GM21526 (cell line): Measurements from ENCODE around the gene HSD17B12.
A peak's percentile ranks its signal among the peaks of the same experiment; 100 is the strongest.

Experiments used
- ATAC-seq: cut with Tn5 transposase; IDR thresholded peaks from one replicate; pipeline ENCODE4 v1.9.1; 2021; ENCODE audit warnings: moderate library complexity; ENCODE audit not compliant: unreplicated experiment, low FRiP score

HSD17B12 gene

GRCh38 chr11:43853781-43854180 is 173.2 kb downstream of the HSD17B12 start:
- no peak for ATAC-seq

DNA sequence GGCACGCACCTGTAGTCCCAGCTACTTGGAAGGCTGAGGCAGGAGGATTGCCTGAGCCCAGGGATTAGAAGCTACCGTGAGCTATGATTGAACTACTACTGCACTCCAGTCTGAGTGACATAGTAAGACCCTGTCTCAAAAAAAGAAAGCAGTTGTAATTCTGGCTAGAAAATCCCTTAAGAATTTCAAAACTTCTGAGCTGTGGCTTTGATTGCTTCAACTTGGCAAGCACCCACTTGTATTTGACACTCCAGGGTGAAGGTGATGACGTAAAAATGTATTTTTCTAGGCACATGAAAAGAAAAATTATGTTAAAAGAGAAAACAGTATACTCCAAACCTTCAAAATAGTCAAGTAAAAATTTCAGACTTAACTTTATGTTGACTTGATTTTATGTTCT is 176.5 kb downstream of the HSD17B12 start:
- ATAC-seq, result no peak

DNA sequence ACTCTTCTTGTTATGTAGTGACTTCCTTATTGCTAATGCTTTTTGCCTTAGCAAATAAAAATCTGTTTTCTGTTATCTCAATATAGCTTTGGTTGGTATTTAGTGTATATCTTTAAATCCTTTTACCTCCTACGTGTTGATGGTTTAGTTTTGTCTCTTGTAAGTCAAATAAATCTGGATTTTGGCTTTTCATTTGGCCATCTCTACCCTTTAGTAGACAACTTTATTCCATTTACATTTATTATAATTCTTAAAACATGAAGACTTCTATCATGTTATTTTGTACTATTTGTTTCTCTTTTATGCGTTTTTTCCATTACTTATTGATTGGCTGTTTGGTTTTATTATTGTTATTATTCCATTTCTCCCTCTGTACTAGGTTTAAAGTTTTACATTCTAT is 180.6 kb downstream of the HSD17B12 start:
- no peak for ATAC-seq

DNA sequence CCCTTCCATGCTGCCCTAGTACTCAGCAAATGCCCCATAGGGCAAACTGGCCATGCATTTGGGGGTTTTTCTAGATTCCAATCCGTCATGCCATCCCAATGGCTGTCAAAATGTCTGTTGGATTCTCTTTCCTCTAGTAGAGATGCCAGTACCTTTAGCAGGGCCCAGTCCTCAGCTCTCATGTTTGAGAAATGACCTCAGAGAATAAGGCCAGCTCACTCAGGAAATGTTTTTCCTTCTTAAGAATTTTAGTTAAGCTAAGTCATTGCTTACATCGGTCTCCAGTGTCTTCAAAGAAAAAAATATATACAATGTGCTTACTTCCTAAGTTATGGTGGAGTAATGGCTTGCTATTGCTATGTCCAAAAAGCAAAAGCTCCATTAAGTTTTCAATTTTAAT is 186.0 kb downstream of the HSD17B12 start:
- no peak for ATAC-seq

- no peak for ATAC-seq
Measured at GRCh38 chr11:43866969-43867368, 186.4 kb downstream of the HSD17B12 start.

DNA sequence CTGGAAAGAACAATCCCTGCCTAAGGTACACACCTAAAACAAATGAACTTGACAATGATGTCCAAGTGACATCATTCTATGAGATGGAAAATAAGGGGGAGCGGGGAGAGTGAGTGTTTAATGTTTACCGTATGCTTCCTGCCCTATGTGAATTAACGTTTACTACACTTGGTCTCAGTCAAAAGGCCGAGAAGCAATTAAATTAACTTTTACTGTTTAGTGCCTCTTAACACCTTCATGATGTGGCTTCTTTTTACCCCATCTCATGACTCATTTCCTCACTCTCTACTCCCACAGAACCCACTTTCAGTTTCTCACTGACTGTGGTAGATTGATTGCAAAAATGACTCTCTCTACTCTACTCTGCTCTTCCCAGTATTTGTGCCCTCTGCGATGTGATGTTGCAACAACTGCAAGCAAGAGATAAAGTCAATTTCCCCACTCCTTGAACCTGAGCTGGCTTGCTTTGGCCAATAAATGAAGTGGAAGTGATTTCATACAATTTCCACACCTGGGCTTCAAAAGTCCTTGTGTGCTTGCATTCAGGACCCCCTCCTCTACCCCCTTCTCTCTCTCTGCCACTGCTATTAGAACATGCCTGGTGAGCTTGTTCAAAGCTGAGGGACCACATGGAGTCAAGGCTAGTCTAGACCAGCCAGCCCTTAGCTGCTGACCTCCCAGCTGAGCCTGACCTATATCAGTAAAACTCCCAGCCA is 188.5 kb downstream of the HSD17B12 start:
- ATAC-seq, result peak; percentile 100

DNA sequence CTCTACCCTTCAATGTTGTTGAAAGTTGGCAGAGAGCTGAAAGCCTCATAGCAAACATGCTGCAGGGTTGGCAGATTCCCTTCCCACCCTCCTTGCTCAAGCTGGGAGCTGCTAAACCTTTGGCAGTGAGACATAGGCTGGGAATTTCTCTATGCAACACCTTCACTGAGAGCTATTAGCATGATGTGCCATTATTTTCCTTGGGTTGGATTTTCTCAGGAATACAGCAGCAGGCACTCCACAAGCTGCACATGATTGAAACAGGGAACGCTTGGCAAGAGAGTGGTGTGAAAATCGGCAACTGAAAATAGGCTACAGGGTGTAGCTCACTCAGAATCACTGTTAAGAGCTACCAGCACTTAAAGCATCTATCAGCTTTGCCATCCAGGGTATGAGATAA is 190.5 kb downstream of the HSD17B12 start:
- no peak for ATAC-seq

- no peak for ATAC-seq
Measured at GRCh38 chr11:43872995-43873394, 192.5 kb downstream of the HSD17B12 start.

- ATAC-seq, result no peak
Measured at GRCh38 chr11:43874078-43874477, 193.5 kb downstream of the HSD17B12 start.

DNA sequence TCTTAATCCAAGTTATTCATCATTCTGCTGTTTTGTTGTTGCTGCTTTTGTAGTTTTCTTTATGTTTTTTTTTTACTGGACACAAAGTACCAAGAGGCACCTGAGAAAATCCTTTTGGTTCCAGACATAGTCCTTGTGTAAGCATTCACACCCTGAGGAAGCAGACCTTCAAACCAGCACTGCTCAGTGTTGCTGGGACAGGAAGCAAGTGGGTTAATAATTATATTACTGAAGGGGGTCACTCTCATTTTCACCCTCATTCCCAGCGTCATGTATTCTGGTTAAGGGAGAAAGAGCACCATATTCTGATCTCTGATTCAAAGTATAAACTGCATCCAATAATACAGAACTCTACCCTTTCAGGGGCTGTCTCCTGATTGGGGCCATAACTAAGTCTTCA is 194.2 kb downstream of the HSD17B12 start:
- no peak for ATAC-seq

DNA sequence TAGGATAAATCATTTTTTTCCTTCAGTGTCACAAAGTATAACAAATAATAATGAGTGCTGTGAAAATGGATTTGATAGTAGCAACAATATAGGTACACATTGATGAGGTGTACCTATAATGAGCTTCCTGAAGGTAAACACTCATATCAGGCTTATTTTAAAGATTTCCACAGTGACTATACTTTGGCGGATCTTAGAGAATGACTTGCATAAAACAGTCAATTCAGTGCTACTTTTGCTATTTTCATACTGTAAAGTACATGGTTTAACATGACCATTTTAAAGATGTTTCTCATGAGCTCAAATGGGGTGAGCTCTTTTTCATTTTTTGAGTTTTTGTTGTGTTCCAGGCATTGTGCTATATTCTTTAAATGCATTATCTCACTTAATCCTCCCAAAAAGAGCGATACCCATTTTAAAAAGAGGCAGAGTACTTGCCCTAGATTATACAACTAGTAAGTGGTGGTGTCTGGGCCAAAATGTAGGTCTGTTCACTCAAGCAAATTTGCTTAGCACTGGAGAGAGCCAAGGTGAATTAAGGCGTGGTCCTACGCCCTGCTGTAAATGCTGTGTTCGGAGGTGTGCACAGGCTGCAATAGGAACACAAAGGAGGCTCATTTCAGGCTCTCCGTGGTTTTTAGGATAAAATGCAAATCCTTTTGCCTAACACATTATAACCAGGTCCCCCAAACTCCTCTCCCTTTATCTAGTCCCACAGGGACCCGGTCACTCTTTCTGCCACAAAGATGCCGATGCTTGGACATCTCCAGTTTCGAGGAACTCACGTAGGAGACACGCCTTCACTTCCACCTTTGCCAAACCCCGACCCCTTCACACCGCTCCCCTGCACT is 199.5 kb downstream of the HSD17B12 start:
- ATAC-seq, result no peak

DNA sequence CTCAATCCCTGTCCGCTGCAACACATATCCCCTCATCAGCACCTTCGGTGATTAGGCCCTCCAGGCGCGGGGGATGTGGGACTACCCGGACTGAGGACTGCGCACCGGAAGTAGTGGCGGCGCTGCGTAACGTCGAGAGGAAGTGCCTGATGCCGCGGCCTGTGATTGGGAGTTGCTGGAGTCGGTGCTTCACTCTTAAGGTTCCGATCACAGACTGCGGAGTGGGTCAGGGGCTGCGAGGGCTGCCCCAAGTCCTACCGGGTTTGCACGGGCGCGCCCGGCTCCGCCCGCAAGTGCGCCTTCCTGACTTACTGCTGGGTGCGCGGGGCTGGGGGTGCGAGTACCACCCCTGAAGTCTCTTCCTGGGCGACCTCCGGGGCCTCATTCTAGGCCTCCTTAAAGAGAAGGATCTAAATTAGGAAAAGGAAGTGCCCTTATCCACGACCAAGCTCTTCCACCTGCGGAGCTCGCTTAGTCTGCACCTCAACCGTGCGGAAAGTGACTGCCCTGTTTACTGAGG is 200.2 kb downstream of the HSD17B12 start, which contains the start of gene ALKBH3:
ALKBH3 (plus strand) TSS at position 192 of the 520 bp plus-strand sequence. CDS start 1,822 bp downstream, outside the sequence.
- ATAC-seq, result peak; percentile 97

- no peak for ATAC-seq
Measured at GRCh38 chr11:43892851-43893250, 212.3 kb downstream of the HSD17B12 start.

GRCh38 chr11:43894546-43894945 is 214.0 kb downstream of the HSD17B12 start:
- no peak for ATAC-seq

GRCh38 chr11:43895601-43896000 is 215.1 kb downstream of the HSD17B12 start:
- ATAC-seq, result no peak

GRCh38 chr11:43898574-43898973 is 218.0 kb downstream of the HSD17B12 start:
- no peak for ATAC-seq

GRCh38 chr11:43899094-43899493 is 218.6 kb downstream of the HSD17B12 start:
- ATAC-seq, result no peak

DNA sequence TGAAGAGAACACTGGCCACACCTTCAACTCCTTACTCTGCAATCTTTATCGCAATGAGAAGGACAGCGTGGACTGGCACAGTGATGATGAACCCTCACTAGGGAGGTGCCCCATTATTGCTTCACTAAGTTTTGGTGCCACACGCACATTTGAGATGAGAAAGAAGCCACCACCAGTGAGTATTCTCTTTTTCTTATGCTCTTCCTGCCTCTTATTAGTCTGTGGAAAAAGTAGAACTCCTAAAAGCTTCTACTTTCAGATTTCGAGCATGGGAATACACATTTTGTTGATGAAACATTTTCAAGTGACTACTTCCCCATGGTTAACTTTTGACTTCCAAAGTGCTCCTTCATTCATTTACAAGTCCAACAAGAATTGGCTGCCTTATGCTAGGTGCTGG is 221.0 kb downstream of the HSD17B12 start:
- ATAC-seq, result no peak

- ATAC-seq, result no peak
Measured at GRCh38 chr11:43903078-43903477, 222.5 kb downstream of the HSD17B12 start.

- ATAC-seq, result no peak
Measured at GRCh38 chr11:43903969-43904368, 223.4 kb downstream of the HSD17B12 start.

GRCh38 chr11:43904742-43905535 is 224.4 kb downstream of the HSD17B12 start:
- ATAC-seq, result no peak
